Suprapubic skin (tissue), 3 donors: ENCODE data around the gene PIGQ.

Experiments
- EP300 ChIP-seq: sonication (generic); formaldehyde crosslinking; IDR thresholded peaks from one replicate; pipeline ENCODE4 v1.6.1; 2017; ENCODE audit warnings: antibody characterized with exemption
- TF ChIP-seq, protein P1 (sequence below), 2 donors: fragments of 200-600 bp in 1 of 2; fragments of 450-650 bp in 1 of 2; sonication (generic) in 1 of 2; IDR thresholded peaks; one replicate each; pipeline ENCODE4 v1.5.1; 2016 to 2019; ENCODE audit warnings: antibody characterized with exemption in 2 of 2, mild to moderate bottlenecking in 1 of 2, moderate library complexity in 1 of 2

DNA sequence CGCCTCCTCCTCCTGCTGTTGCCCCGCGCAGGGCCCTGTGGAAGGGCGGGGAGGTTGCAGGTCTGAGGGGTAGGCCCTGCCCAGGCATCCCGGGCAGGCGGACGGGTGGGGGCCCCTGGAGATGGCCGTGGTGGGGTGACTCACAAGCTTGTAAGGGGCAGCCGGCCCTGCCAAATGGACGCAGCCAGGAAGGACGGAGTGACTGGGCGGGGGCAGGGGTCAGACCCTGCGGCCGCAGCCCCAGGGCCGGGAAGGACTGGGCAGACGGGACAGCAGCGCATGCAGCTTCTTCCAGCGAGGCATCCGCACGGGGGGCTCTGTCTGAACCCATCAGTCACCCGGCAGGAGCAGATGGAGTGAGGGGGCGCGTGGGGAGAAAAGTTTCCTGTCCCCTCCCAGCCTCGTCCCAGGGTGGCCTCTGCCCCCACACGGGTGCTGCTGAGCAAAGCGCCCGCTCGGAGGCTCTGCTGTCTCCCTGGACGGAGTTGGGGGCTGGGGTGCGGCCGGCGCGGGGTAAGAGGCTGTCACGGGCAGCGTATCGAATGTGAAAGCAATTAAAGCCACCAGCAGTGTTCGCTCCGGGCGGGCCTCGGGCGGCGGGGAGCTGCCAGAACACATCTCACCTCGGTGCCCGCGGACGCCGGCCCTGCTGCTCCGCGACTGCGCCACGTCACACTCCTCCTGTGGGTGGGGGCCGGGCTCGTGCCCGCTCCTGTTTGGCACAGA lies 15.0 kb upstream of the PIGQ start:
- TF ChIP-seq, protein P1, sequence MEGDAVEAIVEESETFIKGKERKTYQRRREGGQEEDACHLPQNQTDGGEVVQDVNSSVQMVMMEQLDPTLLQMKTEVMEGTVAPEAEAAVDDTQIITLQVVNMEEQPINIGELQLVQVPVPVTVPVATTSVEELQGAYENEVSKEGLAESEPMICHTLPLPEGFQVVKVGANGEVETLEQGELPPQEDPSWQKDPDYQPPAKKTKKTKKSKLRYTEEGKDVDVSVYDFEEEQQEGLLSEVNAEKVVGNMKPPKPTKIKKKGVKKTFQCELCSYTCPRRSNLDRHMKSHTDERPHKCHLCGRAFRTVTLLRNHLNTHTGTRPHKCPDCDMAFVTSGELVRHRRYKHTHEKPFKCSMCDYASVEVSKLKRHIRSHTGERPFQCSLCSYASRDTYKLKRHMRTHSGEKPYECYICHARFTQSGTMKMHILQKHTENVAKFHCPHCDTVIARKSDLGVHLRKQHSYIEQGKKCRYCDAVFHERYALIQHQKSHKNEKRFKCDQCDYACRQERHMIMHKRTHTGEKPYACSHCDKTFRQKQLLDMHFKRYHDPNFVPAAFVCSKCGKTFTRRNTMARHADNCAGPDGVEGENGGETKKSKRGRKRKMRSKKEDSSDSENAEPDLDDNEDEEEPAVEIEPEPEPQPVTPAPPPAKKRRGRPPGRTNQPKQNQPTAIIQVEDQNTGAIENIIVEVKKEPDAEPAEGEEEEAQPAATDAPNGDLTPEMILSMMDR (IDR thresholded peaks at IDR 0.05) = no peak
- no peak for TF ChIP-seq EP300
